Limb (tissue), 2 donors: ENCODE results near the gene CPN1.
"Not testable (repeated sequence)": the region's sequence is repeated elsewhere in the genome, so short reads cannot be mapped to it uniquely, and the experiment has no call there.

Experiments used
- DNase-seq, 2 donors: peaks; one replicate each; pipeline ENCODE4 v3.0.0-alpha.2; 2016; ENCODE audit errors: extremely low spot score in 2 of 2

CPN1 gene

GRCh38 chr10:100082276-100082675 is 607 bp upstream of the CPN1 start:
- not testable (repeated sequence) for DNase-seq

DNA sequence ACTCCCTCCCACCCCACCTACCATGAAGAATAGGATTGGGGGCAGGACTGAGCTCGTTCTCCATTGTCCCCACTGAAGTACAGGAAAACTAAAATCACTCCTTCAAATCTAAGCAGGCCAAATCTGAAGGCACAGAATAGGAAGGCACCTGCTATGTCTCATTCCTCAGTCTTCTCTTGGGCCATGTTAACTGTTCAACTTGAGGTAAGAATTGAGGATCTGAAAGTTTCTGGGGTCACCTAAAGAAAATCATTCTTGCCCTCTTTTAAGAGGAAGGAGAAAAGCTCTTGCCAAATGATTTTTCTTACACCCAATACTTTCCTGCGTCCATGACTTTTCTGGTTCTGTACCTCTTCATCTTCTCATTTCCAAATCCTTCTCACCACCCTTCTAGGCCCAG is 4.9 kb downstream of the CPN1 start:
- DNase-seq, result no peak

DNA sequence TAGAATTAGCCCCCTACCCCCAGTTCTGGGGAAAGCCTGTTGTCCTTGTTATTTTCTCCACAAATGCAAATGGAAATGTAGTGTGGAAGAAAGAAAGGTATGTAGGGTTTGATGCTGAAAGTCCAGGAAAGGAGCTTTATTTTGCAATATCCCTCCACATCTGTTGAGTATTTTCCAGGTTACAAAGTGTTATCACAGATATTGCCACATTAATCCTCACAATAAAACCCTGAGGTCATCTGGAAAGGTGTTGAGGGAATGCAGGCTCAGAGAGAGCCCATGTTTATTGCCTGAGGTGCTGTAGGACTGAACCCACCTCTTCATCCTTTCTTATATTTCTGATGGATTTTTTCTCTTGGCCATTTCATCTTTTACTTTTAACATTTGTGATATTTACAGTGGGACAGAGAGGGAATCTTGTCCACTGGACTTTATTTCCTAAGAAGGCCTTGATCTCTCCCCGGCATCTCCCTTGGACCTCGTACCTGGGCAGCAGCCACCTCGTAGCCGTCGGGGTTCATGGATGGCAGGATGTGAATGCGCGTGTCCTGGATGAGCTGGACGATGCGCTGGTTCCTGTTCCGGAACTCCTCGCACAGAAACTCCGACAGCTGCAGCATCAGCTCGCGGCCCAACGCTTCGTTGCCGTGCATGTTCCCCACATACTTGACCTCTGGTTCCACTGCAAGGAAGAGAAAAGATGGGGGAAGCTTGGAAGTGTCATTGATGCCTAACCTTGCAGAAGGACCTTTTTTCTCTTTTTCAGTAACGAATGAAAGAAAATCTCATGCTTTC is 6.0 kb downstream of the CPN1 start:
- no peak for DNase-seq

- DNase-seq, result no peak
Measured at GRCh38 chr10:100072514-100072913, 9.2 kb downstream of the CPN1 start.

GRCh38 chr10:100071529-100071928 is 10.1 kb downstream of the CPN1 start:
- no peak for DNase-seq

GRCh38 chr10:100067466-100067865 is 14.2 kb downstream of the CPN1 start:
- no peak for DNase-seq

DNA sequence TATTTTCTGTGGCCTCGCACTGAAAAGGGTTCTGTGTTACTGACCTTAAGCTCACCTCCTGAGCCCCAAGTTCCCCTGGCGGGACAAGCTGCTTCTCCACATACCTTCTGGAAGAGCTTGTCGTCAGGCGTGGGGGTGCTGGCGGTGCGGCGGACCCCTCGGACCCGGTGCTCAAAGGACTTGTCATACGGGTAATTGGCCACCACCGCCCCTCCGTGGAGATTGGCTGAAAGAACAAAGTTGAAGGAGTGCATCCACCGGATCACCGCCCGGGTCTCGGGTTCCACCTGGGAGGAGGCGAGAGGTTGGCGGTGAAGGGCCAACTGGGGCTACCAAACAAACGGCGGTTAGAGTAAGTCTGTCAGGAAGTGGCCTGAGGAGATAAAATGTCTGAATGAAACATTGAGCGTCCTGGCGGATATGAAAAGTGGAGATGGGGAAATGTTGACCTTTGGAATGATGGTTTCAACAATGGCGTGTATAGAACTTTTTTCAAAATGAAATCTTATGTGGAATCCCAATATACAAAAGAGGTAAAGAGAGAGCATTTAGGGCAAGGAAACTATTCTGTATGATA is 16.5 kb downstream of the CPN1 start:
- DNase-seq, result no peak

GRCh38 chr10:100061401-100061800 is 20.3 kb downstream of the CPN1 start:
- DNase-seq, result no peak

GRCh38 chr10:100057948-100058347 is 23.7 kb downstream of the CPN1 start:
- no peak for DNase-seq

GRCh38 chr10:100053686-100054460 is 27.8 kb downstream of the CPN1 start:
- DNase-seq, result no peak

- peak; percentile 86 to 91 for DNase-seq
Measured at GRCh38 chr10:100046021-100046486, 35.6 kb downstream of the CPN1 start.

DNA sequence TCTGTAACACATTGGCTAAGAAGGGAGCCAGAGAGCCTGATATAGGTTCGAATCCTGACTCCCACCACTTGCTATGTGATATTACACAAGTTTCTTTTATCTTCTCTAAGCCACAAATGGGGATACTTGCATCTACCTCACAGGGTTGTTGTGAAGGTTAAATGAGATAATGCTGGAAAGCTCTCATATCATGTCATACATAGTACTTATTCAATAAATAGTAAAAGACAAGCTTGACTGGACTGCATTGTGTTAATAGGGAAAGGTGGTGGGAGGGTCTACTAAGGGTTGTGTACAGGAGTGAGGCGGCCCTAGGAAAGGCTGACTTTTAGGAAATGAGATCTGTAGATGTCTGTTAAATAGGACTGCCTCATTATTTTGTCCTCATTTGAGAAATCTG is 36.1 kb downstream of the CPN1 start:
- no peak for DNase-seq

DNA sequence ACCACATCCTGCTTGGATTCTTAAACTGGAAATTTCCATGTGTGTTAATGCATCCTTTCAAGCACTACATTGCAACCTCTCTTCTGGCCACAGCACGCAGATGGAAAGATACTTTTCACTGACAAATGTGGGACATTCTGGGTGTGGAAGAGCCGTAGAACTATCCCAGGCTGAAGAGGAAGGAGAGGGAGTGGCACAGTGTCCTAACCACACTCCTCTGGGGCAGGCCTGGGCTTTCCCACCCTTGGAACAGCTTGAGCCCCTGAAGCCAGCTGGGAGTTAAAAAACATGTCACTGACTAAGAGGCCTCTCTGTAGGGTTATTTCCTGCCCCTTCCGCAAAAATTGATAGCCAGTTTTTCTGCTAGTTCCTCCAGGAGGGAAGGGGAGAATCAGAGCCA is 37.9 kb downstream of the CPN1 start:
- no peak for DNase-seq

- no peak for DNase-seq
Measured at GRCh38 chr10:100043344-100043743, 38.3 kb downstream of the CPN1 start.

DNA sequence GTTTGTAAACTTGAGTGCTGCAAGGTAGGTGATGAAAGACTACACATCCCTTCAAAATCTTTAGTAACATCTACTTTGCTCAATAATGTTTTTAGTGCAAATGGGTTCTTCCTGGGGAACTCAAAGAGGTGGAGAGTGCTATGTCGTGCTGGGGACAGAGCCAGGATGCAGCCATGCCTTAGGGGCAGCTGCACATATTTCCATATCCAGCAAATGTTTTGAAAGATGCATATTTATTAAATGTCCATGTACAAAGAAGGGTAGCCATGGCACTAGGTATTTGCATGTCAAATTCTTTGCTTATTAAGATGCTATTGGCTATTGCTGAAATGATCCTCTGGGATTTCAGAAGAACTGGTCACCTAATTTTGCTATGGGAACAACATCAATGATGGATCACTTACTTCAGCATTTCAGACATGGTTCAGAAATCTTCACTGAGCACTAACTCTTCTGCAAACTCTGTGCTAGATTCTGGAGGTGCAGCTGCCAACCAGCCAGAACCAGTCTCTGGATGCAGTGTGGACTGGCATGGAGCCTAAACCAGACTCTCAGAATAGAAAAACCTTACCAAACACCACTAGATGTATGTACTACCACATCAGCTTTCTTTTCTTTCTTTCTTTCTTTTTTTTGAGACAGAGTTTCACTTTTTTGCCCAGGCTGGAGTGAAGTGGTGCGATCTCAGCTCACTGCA is 40.2 kb downstream of the CPN1 start:
- no peak for DNase-seq

GRCh38 chr10:100038561-100039071 is 43.1 kb downstream of the CPN1 start:
- DNase-seq, result no peak

- no peak for DNase-seq
Measured at GRCh38 chr10:100037758-100038315, 43.8 kb downstream of the CPN1 start.

DNA sequence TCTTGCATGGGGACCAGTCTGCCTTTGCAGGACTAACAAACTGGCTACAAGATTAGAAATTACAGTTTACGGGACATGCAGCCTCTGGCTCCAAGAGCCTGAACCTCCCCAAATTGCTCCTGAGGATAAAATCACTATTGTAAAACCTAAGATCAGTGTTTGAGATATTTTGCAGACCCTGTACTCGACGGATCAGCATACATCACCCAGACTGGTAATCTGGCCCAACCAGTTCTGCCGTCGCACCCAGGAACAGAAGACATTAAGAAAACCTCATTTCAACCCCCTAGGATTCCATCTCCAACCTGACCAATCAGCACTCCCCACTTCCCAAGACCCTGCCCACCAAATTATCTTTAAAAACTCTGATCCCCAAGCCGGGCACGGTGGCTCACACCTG is 44.8 kb downstream of the CPN1 start:
- no peak for DNase-seq

GRCh38 chr10:100033766-100034418 is 47.8 kb downstream of the CPN1 start:
- no peak for DNase-seq

- DNase-seq, result no peak
Measured at GRCh38 chr10:100027416-100027815, 54.3 kb downstream of the CPN1 start.

DNA sequence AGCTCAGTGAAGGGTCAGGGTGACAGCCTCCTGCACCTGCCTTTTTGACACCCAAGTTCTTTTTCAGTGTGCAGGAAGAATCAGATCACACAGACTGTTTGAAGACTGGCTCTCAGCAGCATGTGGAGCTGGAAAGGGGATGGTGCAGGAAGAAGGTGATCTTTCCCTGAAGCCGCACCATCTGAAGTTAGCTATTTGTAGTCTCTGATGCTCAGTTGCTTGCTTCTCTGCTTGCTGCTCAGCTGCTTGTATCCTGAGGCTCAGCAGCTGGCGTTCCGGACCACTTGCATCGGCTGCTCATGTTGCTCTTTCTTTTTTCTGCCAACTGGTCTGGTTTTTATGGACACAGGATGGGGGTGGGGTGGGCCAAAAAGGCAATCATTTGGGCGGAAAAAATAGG is 56.1 kb downstream of the CPN1 start:
- DNase-seq, result peak; percentile 66
